Kidney (tissue), 14 donors: ENCODE data around the gene ZNF865. TPM values are rescaled to one million over a fixed set of nuclear protein-coding genes. Genes with fewer than 3 reads are reported as not detected.

Experiments used
- DNase-seq, 5 donors: peaks; one replicate each; pipeline ENCODE4 v3.0.0-alpha.2; 2013 to 2020
- FAIRE-seq: peaks from 2 replicates; lab custom pipeline; 2012; peaks lifted over from hg19 to GRCh38; lab: Jason Lieb, UNC
- H3K27ac ChIP-seq, 2 donors: one replicate each; pipeline ENCODE4 v1.7.0; 2013; ENCODE audit warnings: low read depth in 2 of 2, low read length in 2 of 2, inconsistent platforms in 1 of 2
- H3K27me3 ChIP-seq: one replicate; pipeline ENCODE4 v1.7.1; 2013; ENCODE audit warnings: low read length, inconsistent platforms; ENCODE audit not compliant: control insufficient read depth, insufficient read depth
- H3K36me3 ChIP-seq, 3 donors: one replicate each; pipeline versions ENCODE4 v1.7.0 to v1.7.1; 2013; ENCODE audit warnings: low read length in 3 of 3, control low read depth in 1 of 3, inconsistent platforms in 1 of 3; ENCODE audit not compliant: insufficient read depth in 3 of 3, control insufficient read depth in 2 of 3
- H3K4me1 ChIP-seq, 3 donors: one replicate each; pipeline versions ENCODE4 v1.7.0 to v1.7.1; 2013; ENCODE audit warnings: low read length in 3 of 3, inconsistent platforms in 1 of 3, low read depth in 1 of 3; ENCODE audit not compliant: control insufficient read depth in 2 of 3, insufficient read depth in 2 of 3
- H3K4me3 ChIP-seq, 3 donors: one replicate each; pipeline versions ENCODE4 v1.7.0 to v1.8.1; 2013; ENCODE audit warnings: low read length in 3 of 3, control low read depth in 1 of 3, inconsistent platforms in 1 of 3
- H3K9ac ChIP-seq, 3 donors: one replicate each; pipeline versions ENCODE4 v1.7.0 to v1.7.1; 2013; ENCODE audit warnings: low read length in 3 of 3, control low read depth in 1 of 3, inconsistent platforms in 1 of 3
- H3K9me3 ChIP-seq, 3 donors: one replicate each; pipeline versions ENCODE4 v1.7.0 to v1.7.1; 2013; ENCODE audit warnings: low read length in 3 of 3, control low read depth in 1 of 3, inconsistent platforms in 1 of 3; ENCODE audit not compliant: control insufficient read depth in 2 of 3, insufficient read depth in 1 of 3
- intact Hi-C: fragments of 100-400 bp; cut with DNase I; formaldehyde crosslinking; loops from one replicate; pipeline ENCODE4 v1.11.1; 2022
- polyA plus RNA-seq: library from polyadenylated mRNA; stranded (reverse); fragments of 350-450 nt; fragmentation: Illumina TruSeq; extraction: RNeasy Lipid Tissue Mini Kit (QIAGEN cat#74804); gene quantifications from one replicate; pipeline ENCODE4 v1.2.3, GENCODE V29; 2014; ENCODE audit warnings: low read depth, low replicate concordance; ENCODE audit not compliant: insufficient read depth
- total RNA-seq: library from RNA; stranded (reverse); fragmentation: NEBNext Ultra II Directional; extraction: Animal tissue kit (Norgen Biotek cat#: 25700); gene quantifications from one replicate; pipeline ENCODE4 v1.2.1, GENCODE V29; 2021
- TF ChIP-seq, protein P1 (sequence below): IDR thresholded peaks from 3 replicates; pipeline ENCODE4 v1.5.1; 2012; ENCODE audit warnings: mild to moderate bottlenecking, moderate library complexity, borderline replicate concordance; ENCODE audit not compliant: insufficient read depth; ENCODE audit errors: extremely low read depth
- donor health status: control.
- donor health status: control.
- donor health status: control.
- donor health status: control.
- donor health status: control.
- donor health status: DM: yes; HTN: yes; CAD: no.
- donor health status: Normal renal cell carcinoma (clear cell type).

Gene ZNF865
- total and polyA plus RNA-seq, 2 donors from 2014 or later = 5.8 to 17.4 TPM

DNA sequence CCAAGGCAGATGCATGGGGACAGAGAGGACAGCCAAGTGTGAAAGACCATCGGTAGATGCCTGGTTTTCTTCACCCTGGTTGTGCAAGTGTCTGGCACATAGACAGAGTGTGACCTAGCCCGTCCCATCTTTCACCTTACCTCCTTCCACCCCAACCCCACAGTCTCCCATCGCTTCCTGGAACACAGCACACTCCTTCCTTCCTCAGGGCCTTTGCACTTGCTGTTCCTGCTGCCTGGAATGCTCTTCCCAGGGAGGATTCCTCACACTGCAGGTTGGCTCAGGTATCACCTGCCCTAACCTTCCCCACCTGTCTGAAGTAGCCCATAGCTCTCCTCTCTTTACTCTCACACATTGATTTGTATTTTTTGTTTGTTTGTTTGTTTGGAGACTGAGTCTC is 9.1 kb upstream of the ZNF865 start:
- Histone ChIP-seq H3K4me3 (no peak overlapping the region), H3K36me3 (peaks cover 0 to 10% (median 3%) of the 10 kb centered on the region in 3 donors), H3K9me3 (no peaks in the 10 kb centered on the region), H3K27me3 (no peaks in the 10 kb centered on the region), H3K27ac (no peak overlapping the region), H3K4me1 (peaks cover 0 to 7% (median 3%) of the 10 kb centered on the region in 3 donors), H3K9ac (no peak overlapping the region)
- intact Hi-C loops = no loop called here
- no peak for FAIRE-seq
- TF ChIP-seq, protein P1, sequence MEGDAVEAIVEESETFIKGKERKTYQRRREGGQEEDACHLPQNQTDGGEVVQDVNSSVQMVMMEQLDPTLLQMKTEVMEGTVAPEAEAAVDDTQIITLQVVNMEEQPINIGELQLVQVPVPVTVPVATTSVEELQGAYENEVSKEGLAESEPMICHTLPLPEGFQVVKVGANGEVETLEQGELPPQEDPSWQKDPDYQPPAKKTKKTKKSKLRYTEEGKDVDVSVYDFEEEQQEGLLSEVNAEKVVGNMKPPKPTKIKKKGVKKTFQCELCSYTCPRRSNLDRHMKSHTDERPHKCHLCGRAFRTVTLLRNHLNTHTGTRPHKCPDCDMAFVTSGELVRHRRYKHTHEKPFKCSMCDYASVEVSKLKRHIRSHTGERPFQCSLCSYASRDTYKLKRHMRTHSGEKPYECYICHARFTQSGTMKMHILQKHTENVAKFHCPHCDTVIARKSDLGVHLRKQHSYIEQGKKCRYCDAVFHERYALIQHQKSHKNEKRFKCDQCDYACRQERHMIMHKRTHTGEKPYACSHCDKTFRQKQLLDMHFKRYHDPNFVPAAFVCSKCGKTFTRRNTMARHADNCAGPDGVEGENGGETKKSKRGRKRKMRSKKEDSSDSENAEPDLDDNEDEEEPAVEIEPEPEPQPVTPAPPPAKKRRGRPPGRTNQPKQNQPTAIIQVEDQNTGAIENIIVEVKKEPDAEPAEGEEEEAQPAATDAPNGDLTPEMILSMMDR = no peak
- DNase-seq = no peak

DNA sequence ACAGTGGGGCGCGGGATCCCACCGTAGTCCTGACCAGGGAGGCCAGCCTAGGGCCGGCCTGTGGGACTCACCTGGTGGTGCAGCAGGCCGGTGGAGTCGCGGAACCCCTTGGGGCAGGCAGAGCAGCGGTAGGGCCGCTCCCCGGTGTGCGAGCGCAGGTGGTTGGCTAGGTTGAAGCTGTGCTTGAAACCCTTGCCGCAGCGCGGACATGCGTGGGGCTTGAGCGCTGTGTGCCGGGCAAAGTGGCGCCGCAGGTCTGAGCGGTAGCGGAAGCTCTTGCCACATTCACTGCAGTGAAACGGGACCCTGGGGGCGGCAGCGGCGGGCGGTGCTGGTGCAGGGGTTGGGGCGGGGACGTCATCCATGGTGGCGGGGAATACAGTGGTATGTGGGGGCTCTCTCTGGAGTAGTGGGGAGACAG is 7.9 kb upstream of the ZNF865 start:
- Histone ChIP-seq H3K4me1 (peaks cover 0 to 8% (median 3%) of the 10 kb centered on the region in 3 donors), H3K27ac (no peak overlapping the region), H3K9me3 (no peaks in the 10 kb centered on the region), H3K36me3 (peaks cover 0 to 10% (median 3%) of the 10 kb centered on the region in 3 donors), H3K9ac (no peak overlapping the region), H3K27me3 (no peaks in the 10 kb centered on the region), H3K4me3 (no peak overlapping the region)
- TF ChIP-seq, protein P1 = no peak
- FAIRE-seq = no peak
- peak in 2 of 5 donors; percentile 80 to 81 for DNase-seq
- intact Hi-C loops = no loop called here

DNA sequence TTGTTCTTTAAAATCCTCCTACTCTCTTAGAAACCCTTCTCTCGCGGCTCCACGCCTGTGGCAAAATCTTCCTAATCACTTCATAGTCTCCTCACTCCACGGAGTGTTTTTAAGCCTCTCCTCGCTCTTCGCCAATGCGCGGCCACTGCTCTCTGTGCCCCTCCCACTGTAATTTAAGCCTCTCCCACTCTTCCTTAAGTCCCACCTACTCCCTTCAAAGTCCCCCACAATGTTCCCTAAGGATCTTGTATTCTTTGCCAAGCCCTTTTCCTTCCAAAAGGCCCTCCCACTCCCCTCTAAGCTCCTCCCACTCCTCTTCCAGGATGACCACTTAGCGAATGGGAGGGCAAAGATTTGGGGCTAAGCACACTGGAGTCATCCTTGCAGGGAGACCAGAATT is 7.4 kb upstream of the ZNF865 start:
- Histone ChIP-seq H3K4me3 (no peak overlapping the region), H3K9ac (no peak overlapping the region), H3K4me1 (peaks cover 0 to 8% (median 3%) of the 10 kb centered on the region in 3 donors), H3K27me3 (no peaks in the 10 kb centered on the region), H3K27ac (no peak overlapping the region), H3K9me3 (no peaks in the 10 kb centered on the region), H3K36me3 (peaks cover 0 to 10% (median 3%) of the 10 kb centered on the region in 3 donors)
- intact Hi-C loops = no loop called here
- FAIRE-seq (no peak), DNase-seq (peak in 1 of 5 donors; percentile 70)
- TF ChIP-seq, protein P1 = no peak
